IPS DF 6.9 (cell line): ENCODE results near the gene NHS.

Experiments used
- DNase-seq: peaks from one replicate; pipeline ENCODE4 v3.0.0-alpha.2; 2013; ENCODE audit warnings: low read depth, low spot score
- H3K27ac ChIP-seq: one replicate; pipeline ENCODE4 v1.5.1; 2013; ENCODE audit warnings: low read length, control low read depth
- H3K27me3 ChIP-seq: 2 replicates; pipeline ENCODE4 v1.6.1; 2013; ENCODE audit warnings: mild to moderate bottlenecking, low read length; ENCODE audit not compliant: control insufficient read depth, insufficient read depth
- H3K36me3 ChIP-seq: 2 replicates; pipeline ENCODE4 v1.6.1; 2013; ENCODE audit warnings: low read length; ENCODE audit not compliant: control insufficient read depth, insufficient read depth
- H3K4me1 ChIP-seq: 2 replicates; pipeline ENCODE4 v1.6.1; 2013; ENCODE audit warnings: low read length; ENCODE audit not compliant: control insufficient read depth, insufficient read depth
- H3K4me3 ChIP-seq: 2 replicates; pipeline ENCODE4 v1.5.1; 2013; ENCODE audit warnings: mild to moderate bottlenecking, low read length
- H3K9me3 ChIP-seq: 2 replicates; pipeline ENCODE4 v1.6.1; 2013; ENCODE audit warnings: low read length, inconsistent platforms; ENCODE audit not compliant: control insufficient read depth, insufficient read depth
- WGBS: extraction: QIAGEN DNeasy Blood & Tissue Kit; methylation state at CpG from one replicate; pipeline ENCODE4 v1.1.7; 2013; ENCODE audit warnings: mixed read lengths, missing lambda C conversion rate; ENCODE audit not compliant: insufficient read length, insufficient coverage; 5-methylcytosine and 5-hydroxymethylcytosine counted together

The NHS gene

GRCh38 chrX:17627026-17627425 is 252.0 kb downstream of the NHS start:
- Histone ChIP-seq H3K27ac (no peak overlapping the region), H3K9me3 (no peaks in the 10 kb centered on the region), H3K27me3 (no peaks in the 10 kb centered on the region), H3K36me3 (no peaks in the 10 kb centered on the region), H3K4me3 (no peak overlapping the region), H3K4me1 (peaks cover 2% of the 10 kb centered on the region; the same call in 1 of the 2 replicates)
- no peak for DNase-seq
- no CpG with 5 or more reads among the region's 1 CpG for WGBS

- DNase-seq, result no peak
- Histone ChIP-seq H3K27me3 (no peaks in the 10 kb centered on the region), H3K36me3 (no peaks in the 10 kb centered on the region), H3K27ac (no peak overlapping the region), H3K4me3 (no peak overlapping the region), H3K4me1 (peaks cover 2% of the 10 kb centered on the region; the same call in 1 of the 2 replicates), H3K9me3 (no peaks in the 10 kb centered on the region)
These were observed 254.0 kb downstream of the NHS start for GRCh38 chrX:17628976-17629375.

- no peak for DNase-seq
- no peak overlapping the region for H3K4me3 ChIP-seq
- H3K27me3 ChIP-seq, result no peaks in the 10 kb centered on the region
- H3K36me3 ChIP-seq, result no peaks in the 10 kb centered on the region
- WGBS, result no CpG with 5 or more reads among the region's 1 CpG
- no peak overlapping the region for H3K27ac ChIP-seq
- peaks cover 2% of the 10 kb centered on the region; the same call in 1 of the 2 replicates for H3K4me1 ChIP-seq
- no peaks in the 10 kb centered on the region for H3K9me3 ChIP-seq
These were observed 254.5 kb downstream of the NHS start for GRCh38 chrX:17629519-17629918.

- Histone ChIP-seq H3K4me1 (peaks cover 5% of the 10 kb centered on the region; the same call in 1 of the 2 replicates), H3K27me3 (no peaks in the 10 kb centered on the region), H3K9me3 (no peaks in the 10 kb centered on the region), H3K4me3 (no peak overlapping the region), H3K27ac (no peak overlapping the region), H3K36me3 (no peaks in the 10 kb centered on the region)
- WGBS, result no CpG with 5 or more reads among the region's 3 CpGs
- no peak for DNase-seq
These were observed 256.6 kb downstream of the NHS start for GRCh38 chrX:17631647-17632046.

GRCh38 chrX:17632942-17633341 is 257.9 kb downstream of the NHS start:
- no peak for DNase-seq
- no peaks in the 10 kb centered on the region for H3K36me3 ChIP-seq
- no peak overlapping the region for H3K4me3 ChIP-seq
- peaks cover 5% of the 10 kb centered on the region; the same call in 1 of the 2 replicates for H3K4me1 ChIP-seq
- H3K27me3 ChIP-seq, result no peaks in the 10 kb centered on the region
- no peak overlapping the region for H3K27ac ChIP-seq
- no peaks in the 10 kb centered on the region for H3K9me3 ChIP-seq
- no CpG with 5 or more reads among the region's 3 CpGs for WGBS

GRCh38 chrX:17633546-17633945 is 258.5 kb downstream of the NHS start:
- H3K4me1 ChIP-seq, result peaks cover 4% of the 10 kb centered on the region; the same call in 1 of the 2 replicates
- H3K36me3 ChIP-seq, result no peaks in the 10 kb centered on the region
- DNase-seq, result no peak
- no peaks in the 10 kb centered on the region for H3K9me3 ChIP-seq
- H3K27ac ChIP-seq, result no peak overlapping the region
- H3K4me3 ChIP-seq, result no peak overlapping the region
- H3K27me3 ChIP-seq, result no peaks in the 10 kb centered on the region
- no CpG with 5 or more reads among the region's 2 CpGs for WGBS

GRCh38 chrX:17634542-17635207 is 259.7 kb downstream of the NHS start:
- Histone ChIP-seq H3K4me3 (no peak overlapping the region), H3K4me1 (peaks cover 4% of the 10 kb centered on the region; the same call in 1 of the 2 replicates), H3K27me3 (no peaks in the 10 kb centered on the region), H3K27ac (no peak overlapping the region), H3K36me3 (no peaks in the 10 kb centered on the region), H3K9me3 (no peaks in the 10 kb centered on the region)
- no CpG with 5 or more reads among the region's 9 CpGs for WGBS
- no peak for DNase-seq

GRCh38 chrX:17635231-17635630 is 260.2 kb downstream of the NHS start:
- Histone ChIP-seq H3K4me3 (no peak overlapping the region), H3K27me3 (no peaks in the 10 kb centered on the region), H3K36me3 (no peaks in the 10 kb centered on the region), H3K4me1 (peaks cover 4% of the 10 kb centered on the region; the same call in 1 of the 2 replicates), H3K27ac (no peak overlapping the region), H3K9me3 (no peaks in the 10 kb centered on the region)
- DNase-seq, result peak; percentile 47
- no CpG with 5 or more reads among the region's 5 CpGs for whole genome bisulfite sequencing

GRCh38 chrX:17637235-17637634 is 262.2 kb downstream of the NHS start:
- Histone ChIP-seq H3K9me3 (no peaks in the 10 kb centered on the region), H3K4me1 (peaks cover 4% of the 10 kb centered on the region; the same call in 1 of the 2 replicates), H3K4me3 (no peak overlapping the region), H3K27ac (no peak overlapping the region), H3K27me3 (no peaks in the 10 kb centered on the region), H3K36me3 (no peaks in the 10 kb centered on the region)
- no CpG with 5 or more reads among the region's 4 CpGs for WGBS
- no peak for DNase-seq

- Histone ChIP-seq H3K4me3 (no peak overlapping the region), H3K9me3 (no peaks in the 10 kb centered on the region), H3K36me3 (no peaks in the 10 kb centered on the region), H3K27me3 (no peaks in the 10 kb centered on the region), H3K27ac (no peak overlapping the region), H3K4me1 (peaks cover 4% of the 10 kb centered on the region; the same call in 1 of the 2 replicates)
- no CpG with 5 or more reads among the region's 1 CpG for WGBS
- no peak for DNase-seq
These were observed 263.7 kb downstream of the NHS start for GRCh38 chrX:17638731-17639130.

GRCh38 chrX:17642891-17643290 is 267.9 kb downstream of the NHS start:
- Histone ChIP-seq H3K27ac (no peak overlapping the region), H3K4me1 (no peaks in the 10 kb centered on the region), H3K9me3 (no peaks in the 10 kb centered on the region), H3K27me3 (no peaks in the 10 kb centered on the region), H3K4me3 (no peak overlapping the region), H3K36me3 (no peaks in the 10 kb centered on the region)
- no peak for DNase-seq
